ENCODE measurements around the gene CEP78. TPM values are rescaled to one million over a fixed set of nuclear protein-coding genes. Genes with fewer than 3 reads are reported as not detected.

The CEP78 gene
- total RNA-seq, 2 experiments from 2014 or later = 10.5 to 12.1 TPM

DNA sequence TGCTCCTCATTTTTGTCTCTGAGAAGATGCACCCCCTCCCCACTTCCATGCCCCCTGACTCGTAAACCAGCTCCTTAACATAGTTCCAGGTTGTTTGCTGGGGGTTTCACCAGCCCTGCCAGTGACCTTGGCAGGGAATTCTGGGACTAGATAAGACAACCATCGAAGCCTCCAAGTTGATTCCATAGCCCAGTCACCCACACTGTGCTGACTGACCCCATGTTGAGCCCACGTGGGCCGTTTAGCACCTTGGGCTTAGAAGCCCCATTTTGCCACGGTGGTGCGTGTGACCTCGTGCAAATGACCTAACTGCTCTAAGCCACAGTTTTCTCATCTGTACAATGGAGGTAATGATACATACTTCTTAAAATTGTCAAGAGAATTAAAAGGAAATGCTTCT lies 85.6 kb downstream of the CEP78 start:
- Mint-ChIP-seq H3K4me1 (ENCODE audit: low read depth) (peaks cover 5% of the 10 kb centered on the region), H3K9me3 (no peaks in the 10 kb centered on the region), H3K36me3 (ENCODE audit: low read depth) (peaks cover 47% of the 10 kb centered on the region), H3K27ac (no peak overlapping the region), H3K4me3 (no peak overlapping the region), H3K27me3 (no peaks in the 10 kb centered on the region)
- Histone ChIP-seq H3K4me1 (ENCODE audit: insufficient read depth, low read length) (peaks cover 2% of the 10 kb centered on the region), H3K4me3 (ENCODE audit: low read length) (no peak overlapping the region), H3K36me3 (ENCODE audit: insufficient read depth, low read length) (peaks cover 12% of the 10 kb centered on the region), H3K9me3 (ENCODE audit: control insufficient read depth in 1 of 2, insufficient read depth in 1 of 2, low read length in 2 of 2) (no peaks in the 10 kb centered on the region), H3K27me3 (ENCODE audit: control insufficient read depth in 1 of 2, insufficient read depth in 2 of 2, low read length in 2 of 2) (no peaks in the 10 kb centered on the region), H3K27ac (ENCODE audit: low read depth in 1 of 2, low read length in 2 of 2) (no peak overlapping the region)
- TF ChIP-seq CTCF (IDR thresholded peaks at IDR 0.05) = no peak
- no peak for DNase-seq
- ATAC-seq (ENCODE audit: poor library complexity) = no peak
- ChIA-PET POLR2A (no interaction called here), CTCF (no interaction called here)
- intact Hi-C loops (cut with DNase I, micrococcal nuclease) = no loop called here

DNA sequence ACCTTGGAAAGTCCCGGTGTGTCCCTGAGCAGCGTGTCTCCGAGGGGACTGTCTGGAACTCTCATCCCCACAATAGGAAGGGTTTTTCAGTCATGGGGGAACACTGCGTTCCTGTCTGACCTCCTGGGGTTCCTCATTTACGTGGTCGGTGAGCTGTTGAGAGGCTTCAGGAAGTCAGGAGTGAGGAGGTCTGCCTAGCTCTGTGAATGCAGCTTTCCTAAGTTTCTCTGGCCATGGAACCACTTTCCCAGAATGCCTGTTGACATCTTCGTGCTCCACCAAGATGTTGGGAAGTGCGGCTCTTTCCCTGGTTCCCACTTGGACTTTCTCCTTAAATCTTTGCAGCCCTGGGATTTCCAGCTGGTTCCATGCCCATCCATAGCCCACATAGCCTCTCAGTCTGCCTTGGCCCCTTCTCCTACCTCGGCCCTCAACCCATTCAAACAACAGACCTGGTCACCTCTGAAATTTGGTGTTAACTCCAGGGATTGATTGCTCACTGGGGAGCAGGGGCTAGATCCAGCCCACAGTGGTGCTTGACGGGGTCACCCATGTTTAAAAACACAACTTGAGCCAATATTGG lies 88.3 kb downstream of the CEP78 start:
- Histone ChIP-seq H3K27ac (ENCODE audit: low read depth in 1 of 2, low read length in 2 of 2) (no peak overlapping the region), H3K4me1 (ENCODE audit: insufficient read depth, low read length) (peaks cover 2% of the 10 kb centered on the region), H3K4me3 (ENCODE audit: low read length) (no peak overlapping the region), H3K36me3 (ENCODE audit: insufficient read depth, low read length) (peaks cover 2% of the 10 kb centered on the region), H3K27me3 (ENCODE audit: control insufficient read depth in 1 of 2, insufficient read depth in 2 of 2, low read length in 2 of 2) (no peaks in the 10 kb centered on the region), H3K9me3 (ENCODE audit: control insufficient read depth in 1 of 2, insufficient read depth in 1 of 2, low read length in 2 of 2) (no peaks in the 10 kb centered on the region)
- ATAC-seq (ENCODE audit: poor library complexity) (no peak), DNase-seq (no peak)
- TF ChIP-seq CTCF (IDR thresholded peaks at IDR 0.05) = no peak
- no peaks in the 10 kb centered on the region for H3K9me3 Mint-ChIP-seq
- ChIA-PET CTCF (no interaction called here), POLR2A (no interaction called here)
- no peaks in the 10 kb centered on the region for H3K27me3 Mint-ChIP-seq
- H3K4me1 Mint-ChIP-seq (ENCODE audit: low read depth) = peaks cover 5% of the 10 kb centered on the region
- intact Hi-C loops (cut with DNase I, micrococcal nuclease) = no loop called here
- H3K27ac Mint-ChIP-seq = no peak overlapping the region
- H3K4me3 Mint-ChIP-seq = no peak overlapping the region
- H3K36me3 Mint-ChIP-seq (ENCODE audit: low read depth) = peaks cover 32% of the 10 kb centered on the region

DNA sequence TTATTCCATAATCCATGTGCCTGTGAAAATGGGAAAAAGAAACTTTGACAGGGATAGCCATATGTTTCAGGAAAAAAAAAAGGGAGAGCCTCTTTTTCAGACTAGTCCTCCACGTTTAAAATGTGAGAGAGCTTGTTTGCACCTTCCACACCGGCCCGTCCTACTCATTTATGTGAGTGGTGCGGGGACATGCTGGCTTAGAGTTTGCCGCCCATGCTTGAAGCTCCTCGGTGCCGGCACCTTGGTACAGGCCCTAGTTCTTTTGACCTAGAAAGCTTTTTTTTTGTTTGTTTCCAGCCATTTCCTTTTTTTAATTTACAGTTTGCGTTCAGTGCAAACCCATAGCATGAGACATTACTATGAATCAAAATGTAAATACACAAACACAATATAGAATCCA lies 88.8 kb downstream of the CEP78 start:
- no peaks in the 10 kb centered on the region for H3K27me3 Mint-ChIP-seq
- no peak overlapping the region for H3K4me3 Mint-ChIP-seq
- intact Hi-C loops (cut with DNase I, micrococcal nuclease) = no loop called here
- H3K27ac Mint-ChIP-seq = no peak overlapping the region
- Histone ChIP-seq H3K36me3 (ENCODE audit: insufficient read depth, low read length) (no peaks in the 10 kb centered on the region), H3K4me3 (ENCODE audit: low read length) (no peak overlapping the region), H3K4me1 (ENCODE audit: insufficient read depth, low read length) (peaks cover 2% of the 10 kb centered on the region), H3K27me3 (ENCODE audit: control insufficient read depth in 1 of 2, insufficient read depth in 2 of 2, low read length in 2 of 2) (no peaks in the 10 kb centered on the region), H3K9me3 (ENCODE audit: control insufficient read depth in 1 of 2, insufficient read depth in 1 of 2, low read length in 2 of 2) (no peaks in the 10 kb centered on the region), H3K27ac (ENCODE audit: low read depth in 1 of 2, low read length in 2 of 2) (no peak overlapping the region)
- peaks cover 5% of the 10 kb centered on the region for H3K4me1 Mint-ChIP-seq (ENCODE audit: low read depth)
- no peak for TF ChIP-seq CTCF (IDR thresholded peaks at IDR 0.05)
- CTCF ChIA-PET = no interaction called here
- POLR2A ChIA-PET = no interaction called here
- peaks cover 32% of the 10 kb centered on the region for H3K36me3 Mint-ChIP-seq (ENCODE audit: low read depth)
- DNase-seq (no peak), ATAC-seq (ENCODE audit: poor library complexity) (no peak)
- no peaks in the 10 kb centered on the region for H3K9me3 Mint-ChIP-seq
